ENCODE results near the gene PRB4. TPM values are rescaled to one million over a fixed set of nuclear protein-coding genes. Genes with fewer than 3 reads are reported as not detected.
A peak's percentile ranks its signal among the peaks of the same experiment; 100 is the strongest.
"Not testable (repeated sequence)": the region's sequence is repeated elsewhere in the genome, so short reads cannot be mapped to it uniquely, and the experiment has no call there.

The PRB4 gene
- total RNA-seq (not detected), polyA plus RNA-seq (ENCODE audit: insufficient read depth, low read depth, low replicate concordance) (not detected)
- long read RNA-seq, donor 1, result 0 reads
- long read RNA-seq, donor 2, result 0 reads
- long read RNA-seq, donor 3, result 0 reads
- long read RNA-seq, donor 4, result 0 reads
- long read RNA-seq, donor 5, result 0 reads
- long read RNA-seq, donor 6, result 0 reads
- long read RNA-seq, donor 7, result 0 reads
- long read RNA-seq, donor 8, result 0 reads
- long read RNA-seq, donor 9, result 0 reads
- long read RNA-seq, donor 10, result 0 reads

GRCh38 chr12:11310336-11310735, at the start of gene PRB4:
Gene PRB4 (minus strand): TSS chr12:11310436. CDS start chr12:11310398, 38 bp downstream.
- intact Hi-C loops (cut with DNase I), result no loop called here

GRCh38 chr12:11351736-11352135, 41.5 kb upstream of the PRB4 start:
- H3K27ac ChIP-seq (ENCODE audit: low read depth in 2 of 2, low read length in 2 of 2); H3K9me3 ChIP-seq (ENCODE audit: control insufficient read depth in 2 of 3, insufficient read depth in 1 of 3, low read length in 3 of 3); DNase-seq; intact Hi-C loops (cut with DNase I); FAIRE-seq; H3K4me1 ChIP-seq (ENCODE audit: control insufficient read depth in 2 of 3, insufficient read depth in 2 of 3, low read depth in 1 of 3, low read length in 3 of 3); H3K36me3 ChIP-seq (ENCODE audit: control insufficient read depth in 2 of 3, insufficient read depth in 3 of 3, low read length in 3 of 3); H3K4me3 ChIP-seq (ENCODE audit: low read length in 3 of 3); H3K9ac ChIP-seq (ENCODE audit: low read length in 3 of 3); H3K27me3 ChIP-seq (ENCODE audit: control insufficient read depth, insufficient read depth, low read length): not testable (repeated sequence)

More at GRCh38 chr12:11310336-11310735, at the start of gene PRB4:
- TF ChIP-seq, protein P1, sequence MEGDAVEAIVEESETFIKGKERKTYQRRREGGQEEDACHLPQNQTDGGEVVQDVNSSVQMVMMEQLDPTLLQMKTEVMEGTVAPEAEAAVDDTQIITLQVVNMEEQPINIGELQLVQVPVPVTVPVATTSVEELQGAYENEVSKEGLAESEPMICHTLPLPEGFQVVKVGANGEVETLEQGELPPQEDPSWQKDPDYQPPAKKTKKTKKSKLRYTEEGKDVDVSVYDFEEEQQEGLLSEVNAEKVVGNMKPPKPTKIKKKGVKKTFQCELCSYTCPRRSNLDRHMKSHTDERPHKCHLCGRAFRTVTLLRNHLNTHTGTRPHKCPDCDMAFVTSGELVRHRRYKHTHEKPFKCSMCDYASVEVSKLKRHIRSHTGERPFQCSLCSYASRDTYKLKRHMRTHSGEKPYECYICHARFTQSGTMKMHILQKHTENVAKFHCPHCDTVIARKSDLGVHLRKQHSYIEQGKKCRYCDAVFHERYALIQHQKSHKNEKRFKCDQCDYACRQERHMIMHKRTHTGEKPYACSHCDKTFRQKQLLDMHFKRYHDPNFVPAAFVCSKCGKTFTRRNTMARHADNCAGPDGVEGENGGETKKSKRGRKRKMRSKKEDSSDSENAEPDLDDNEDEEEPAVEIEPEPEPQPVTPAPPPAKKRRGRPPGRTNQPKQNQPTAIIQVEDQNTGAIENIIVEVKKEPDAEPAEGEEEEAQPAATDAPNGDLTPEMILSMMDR (IDR thresholded peaks at IDR 0.05; ENCODE audit: borderline replicate concordance, extremely low read depth, insufficient read depth), result no peak
- H3K9ac ChIP-seq (ENCODE audit: low read length in 3 of 3), result no peak within 1 kb of the TSS
- FAIRE-seq, result no peak
- peaks cover 0 to 3% (median 2%) of the 10 kb centered on the region in 3 donors for H3K9me3 ChIP-seq (ENCODE audit: control insufficient read depth in 2 of 3, insufficient read depth in 1 of 3, low read length in 3 of 3)
- H3K27me3 ChIP-seq (ENCODE audit: control insufficient read depth, insufficient read depth, low read length), result no peaks in the 10 kb centered on the region
- no peak within 1 kb of the TSS for H3K27ac ChIP-seq (ENCODE audit: low read depth in 2 of 2, low read length in 2 of 2)
- H3K36me3 ChIP-seq (ENCODE audit: control insufficient read depth in 2 of 3, insufficient read depth in 3 of 3, low read length in 3 of 3), result no peaks in the 10 kb centered on the region
- H3K4me3 ChIP-seq (ENCODE audit: low read length in 3 of 3), result no peak within 1 kb of the TSS
- DNase-seq, result no peak
- no peaks in the 10 kb centered on the region for H3K4me1 ChIP-seq (ENCODE audit: control insufficient read depth in 2 of 3, insufficient read depth in 2 of 3, low read depth in 1 of 3, low read length in 3 of 3)

DNA sequence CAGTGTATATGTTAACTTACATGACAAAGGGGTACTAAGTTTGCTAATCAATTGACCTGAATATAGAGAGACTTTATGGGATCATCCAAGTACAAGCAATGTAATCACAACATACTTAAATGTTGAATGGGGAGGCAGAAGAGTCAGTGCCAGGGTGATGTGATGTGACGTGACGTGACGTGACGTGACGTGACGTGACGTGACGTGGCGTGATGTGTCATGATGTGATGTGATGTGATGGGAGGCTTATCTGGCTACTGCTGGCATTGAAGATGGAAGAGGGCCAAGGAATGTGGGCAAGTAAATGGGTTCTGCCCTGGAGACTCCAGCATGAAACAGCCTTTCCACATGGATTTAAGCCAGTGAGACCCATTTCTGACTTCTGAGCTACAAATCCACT, 38.2 kb upstream of the PRB4 start:
- DNase-seq, result peak in 1 of 5 donors; percentile 32
- Histone ChIP-seq H3K9ac (ENCODE audit: low read length in 3 of 3) (no peak overlapping the region), H3K36me3 (ENCODE audit: control insufficient read depth in 2 of 3, insufficient read depth in 3 of 3, low read length in 3 of 3) (no peaks in the 10 kb centered on the region), H3K27me3 (ENCODE audit: control insufficient read depth, insufficient read depth, low read length) (no peaks in the 10 kb centered on the region), H3K27ac (ENCODE audit: low read depth in 2 of 2, low read length in 2 of 2) (no peak overlapping the region), H3K4me1 (ENCODE audit: control insufficient read depth in 2 of 3, insufficient read depth in 2 of 3, low read depth in 1 of 3, low read length in 3 of 3) (no peaks in the 10 kb centered on the region), H3K4me3 (ENCODE audit: low read length in 3 of 3) (no peak overlapping the region), H3K9me3 (ENCODE audit: control insufficient read depth in 2 of 3, insufficient read depth in 1 of 3, low read length in 3 of 3) (peaks cover 0 to 3% (median 0%) of the 10 kb centered on the region in 3 donors)
- no peak for FAIRE-seq
- TF ChIP-seq, protein P1 (IDR thresholded peaks at IDR 0.05; ENCODE audit: borderline replicate concordance, extremely low read depth, insufficient read depth), result no peak
- intact Hi-C loops (cut with DNase I), result no loop called here

- FAIRE-seq, result no peak
- no peak overlapping the region for H3K9ac ChIP-seq (ENCODE audit: low read length in 3 of 3)
Observed at GRCh38 chr12:11347810-11348209, 37.6 kb upstream of the PRB4 start.

More at GRCh38 chr12:11347810-11348209, 37.6 kb upstream of the PRB4 start:
- Histone ChIP-seq H3K36me3 (ENCODE audit: control insufficient read depth in 2 of 3, insufficient read depth in 3 of 3, low read length in 3 of 3) (no peaks in the 10 kb centered on the region), H3K27me3 (ENCODE audit: control insufficient read depth, insufficient read depth, low read length) (no peaks in the 10 kb centered on the region), H3K4me3 (ENCODE audit: low read length in 3 of 3) (no peak overlapping the region), H3K27ac (ENCODE audit: low read depth in 2 of 2, low read length in 2 of 2) (no peak overlapping the region), H3K9me3 (ENCODE audit: control insufficient read depth in 2 of 3, insufficient read depth in 1 of 3, low read length in 3 of 3) (peaks cover 0 to 3% (median 0%) of the 10 kb centered on the region in 3 donors), H3K4me1 (ENCODE audit: control insufficient read depth in 2 of 3, insufficient read depth in 2 of 3, low read depth in 1 of 3, low read length in 3 of 3) (no peaks in the 10 kb centered on the region)
- intact Hi-C loops (cut with DNase I), result no loop called here
- no peak for DNase-seq
- TF ChIP-seq, protein P1 (IDR thresholded peaks at IDR 0.05; ENCODE audit: borderline replicate concordance, extremely low read depth, insufficient read depth), result no peak

Data from kidney (tissue), 22 donors.